ENCODE measurements around the gene CCDC93. TPM values are rescaled to one million over a fixed set of nuclear protein-coding genes. Genes with fewer than 3 reads are reported as not detected.

The CCDC93 gene
- total RNA-seq = 36.3 and 40.7 TPM in 2 replicates

GRCh38 chr2:118013724-118014491 lies at the start of gene CCDC93:
Gene CCDC93, minus strand, starts transcription at chr2:118014070. Its CDS starts 75 bp downstream, at chr2:118013995.

Small RNA genes within 50 kb of the gene (small RNA-seq; reads per million reads assigned to genes)
- gene RN7SL111P = not detected

Other genes with a start within 250 kb of the CCDC93 start
- 80.5 and 89.0 TPM in 2 replicates for gene DDX18, start 199.4 kb downstream of the CCDC93 start, total RNA-seq
- gene INSIG2, start 74.4 kb upstream of the CCDC93 start, total RNA-seq = 24.1 and 27.4 TPM in 2 replicates

All from thoracic aorta endothelial cell (primary cell).